K562 (cell line): ENCODE measurements around the gene B2M. TPM values are rescaled to one million over a fixed set of nuclear protein-coding genes. Genes with fewer than 3 reads are reported as not detected.

ENCODE experiments used
- ATF1 ChIP-seq, 2 experiments: fragments of 450-650 bp in 1 of 2; IDR thresholded peaks; 2 replicates each; pipeline ENCODE4 v1.6.1; 2016; ENCODE audit warnings: missing compliant biosample characterization in 1 of 2, missing genetic modification characterization in 1 of 2
- ATF7 ChIP-seq: fragments of 450-650 bp; IDR thresholded peaks from 2 replicates; pipeline ENCODE4 v1.7.1; 2014; ENCODE audit warnings: mild to moderate bottlenecking, moderate library complexity
- FOXA3 ChIP-seq, 2 experiments: fragments of 450-650 bp in 1 of 2; sonication (generic) in 1 of 2; formaldehyde crosslinking; IDR thresholded peaks in 1 of 2; conservative IDR thresholded peaks in 1 of 2; 2 replicates each; pipeline versions ENCODE4 v1.4.0 to v1.8.0; 2020 to 2022; ENCODE audit warnings: mild to moderate bottlenecking in 2 of 2, missing genetic modification reagents in 1 of 2
- GATA2 ChIP-seq: sonication (generic); formaldehyde crosslinking; IDR thresholded peaks from 2 replicates; pipeline ENCODE4 v1.4.0; 2020; ENCODE audit warnings: mild to moderate bottlenecking, missing genetic modification reagents
- KAT7 ChIP-seq: sonication (generic); formaldehyde crosslinking; IDR thresholded peaks from 2 replicates; pipeline ENCODE4 v1.8.0; 2022; ENCODE audit warnings: missing genetic modification reagents, mild to moderate bottlenecking, borderline replicate concordance
- KDM1A ChIP-seq, 2 experiments: fragments of 450-650 bp; IDR thresholded peaks; 2 replicates each; pipeline ENCODE4 v1.6.1; 2016; ENCODE audit warnings: mild to moderate bottlenecking in 2 of 2
- PHF8 ChIP-seq: fragments of 200-600 bp; sonication (generic); IDR thresholded peaks from 2 replicates; pipeline ENCODE4 v1.6.1; 2012; ENCODE audit warnings: mixed run types, mild to moderate bottlenecking, inconsistent platforms, low read length, moderate library complexity, borderline replicate concordance
- POLR2B ChIP-seq: fragments of 450-650 bp; IDR thresholded peaks from 2 replicates; pipeline ENCODE4 v1.6.1; 2018; ENCODE audit warnings: low read depth; ENCODE audit not compliant: partially characterized antibody
- RBBP5 ChIP-seq: fragments of 200-600 bp; sonication (generic); IDR thresholded peaks from 2 replicates; pipeline ENCODE4 v1.6.1; 2012; ENCODE audit warnings: borderline replicate concordance, mild to moderate bottlenecking, low read length, control low read depth, inconsistent platforms; ENCODE audit not compliant: insufficient read depth, poor library complexity, severe bottlenecking
- RBM34 ChIP-seq: fragments of 200-400 bp; formaldehyde crosslinking; IDR thresholded peaks from 2 replicates; pipeline ENCODE4 v1.6.1; 2018; ENCODE audit warnings: low read length, borderline replicate concordance; ENCODE audit not compliant: insufficient read depth
- RFX1 ChIP-seq: fragments of 450-650 bp; IDR thresholded peaks from 2 replicates; pipeline ENCODE4 v1.6.1; 2016; ENCODE audit warnings: mild to moderate bottlenecking, moderate library complexity
- SLC30A9 ChIP-seq: fragments of 250-450 bp; sonication (Bioruptor Pico); IDR thresholded peaks from 2 replicates; pipeline ENCODE4 v1.8.0; 2022; ENCODE audit warnings: mild to moderate bottlenecking, moderate library complexity
- SNRNP70 ChIP-seq: fragments of 200-400 bp; formaldehyde crosslinking; optimal IDR thresholded peaks from 2 replicates; pipeline ENCODE3; 2017; ENCODE audit warnings: low read depth, low read length
- YBX1 ChIP-seq: fragments of 450-650 bp; IDR thresholded peaks from 2 replicates; pipeline ENCODE4 v1.7.1; 2016; ENCODE audit warnings: mild to moderate bottlenecking
- polyA plus RNA-seq, 8 experiments: library from polyadenylated mRNA; depleted of rRNA in 4 of 8; stranded (reverse) in 5 of 8; unstranded in 3 of 8; fragments of >200 nt; fragmentation: Nextera tagmentation in 2 of 8; fragmentation: Illumina TruSeq in 1 of 8; extraction: Ambion mirVana in 2 of 8; extraction: Trizol in 1 of 8; gene quantifications; 2 replicates each; pipeline versions ENCODE4 v1.2.1 to v1.2.3, GENCODE V29; 2011 to 2014; ENCODE audit warnings: inconsistent platforms in 1 of 8, missing spikeins in 1 of 8
- total RNA-seq, 7 experiments: library from RNA; depleted of rRNA in 6 of 7; stranded (reverse); fragments of >200 nt in 6 of 7; fragmentation: Illumina TruSeq in 2 of 7; extraction: Trizol in 2 of 7; gene quantifications; 2 replicates each; pipeline versions ENCODE4 v1.2.1 to v1.2.3, GENCODE V29; 2011 to 2021; ENCODE audit warnings: low replicate concordance in 1 of 7
- TF ChIP-seq, protein P1 (sequence below), 2 experiments: fragments of 450-650 bp in 1 of 2; sonication (generic) in 1 of 2; formaldehyde crosslinking in 1 of 2; IDR thresholded peaks in 1 of 2; conservative IDR thresholded peaks in 1 of 2; 2 replicates each; pipeline versions ENCODE4 v1.6.1 to v1.8.1; 2016 to 2023; ENCODE audit warnings: mild to moderate bottlenecking in 2 of 2, moderate library complexity in 2 of 2, inconsistent platforms in 1 of 2, missing genetic modification reagents in 1 of 2
- TF ChIP-seq, protein P2 (sequence below): fragments of 450-650 bp; IDR thresholded peaks from 2 replicates; pipeline ENCODE4 v1.6.1; 2016; ENCODE audit warnings: low read depth, mild to moderate bottlenecking, moderate library complexity
- TF ChIP-seq, protein P3 (sequence below): fragments of 150-350 bp; IDR thresholded peaks from 2 replicates; pipeline ENCODE4 v1.6.1; 2014; ENCODE audit warnings: low read depth, mild to moderate bottlenecking, low read length, borderline replicate concordance

The B2M gene
- total and polyA plus RNA-seq, 9 of the 15 experiments (the other 6 are each of a cell fraction or from before 2014, with no cell fraction given) = 460 to 3,138 (median 1,032) TPM

DNA sequence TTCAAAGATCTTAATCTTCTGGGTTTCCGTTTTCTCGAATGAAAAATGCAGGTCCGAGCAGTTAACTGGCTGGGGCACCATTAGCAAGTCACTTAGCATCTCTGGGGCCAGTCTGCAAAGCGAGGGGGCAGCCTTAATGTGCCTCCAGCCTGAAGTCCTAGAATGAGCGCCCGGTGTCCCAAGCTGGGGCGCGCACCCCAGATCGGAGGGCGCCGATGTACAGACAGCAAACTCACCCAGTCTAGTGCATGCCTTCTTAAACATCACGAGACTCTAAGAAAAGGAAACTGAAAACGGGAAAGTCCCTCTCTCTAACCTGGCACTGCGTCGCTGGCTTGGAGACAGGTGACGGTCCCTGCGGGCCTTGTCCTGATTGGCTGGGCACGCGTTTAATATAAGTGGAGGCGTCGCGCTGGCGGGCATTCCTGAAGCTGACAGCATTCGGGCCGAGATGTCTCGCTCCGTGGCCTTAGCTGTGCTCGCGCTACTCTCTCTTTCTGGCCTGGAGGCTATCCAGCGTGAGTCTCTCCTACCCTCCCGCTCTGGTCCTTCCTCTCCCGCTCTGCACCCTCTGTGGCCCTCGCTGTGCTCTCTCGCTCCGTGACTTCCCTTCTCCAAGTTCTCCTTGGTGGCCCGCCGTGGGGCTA, at the start of gene B2M, which contains the start of gene PATL2 (continued):
- no peak for TF ChIP-seq RBM34
- TF ChIP-seq GATA2 = no peak
- no peak; the same call in 1 of the 2 replicates for TF ChIP-seq KAT7 (CRISPR knock-in tag)
- TF ChIP-seq KDM1A (IDR thresholded peaks at IDR 0.05) = no peak
- 0 out of 4 replicates have a peak, but pooled peaks of 1 of the 2 experiments have one; percentile 35 for TF ChIP-seq FOXA3 (CRISPR knock-in tag; conservative IDR thresholded peaks at IDR 0.05 in 1 of 2, IDR thresholded peaks at IDR 0.05 in 1 of 2)
- TF ChIP-seq SNRNP70 = no peak
- TF ChIP-seq, protein P1, sequence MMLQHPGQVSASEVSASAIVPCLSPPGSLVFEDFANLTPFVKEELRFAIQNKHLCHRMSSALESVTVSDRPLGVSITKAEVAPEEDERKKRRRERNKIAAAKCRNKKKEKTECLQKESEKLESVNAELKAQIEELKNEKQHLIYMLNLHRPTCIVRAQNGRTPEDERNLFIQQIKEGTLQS (IDR thresholded peaks at IDR 0.05) = 0 out of 2 replicates have a peak, but pooled peaks have one; percentile 10
- TF ChIP-seq, protein P1 (CRISPR knock-in tag; conservative IDR thresholded peaks at IDR 0.05) = no peak
- peak; percentile 60 for TF ChIP-seq RBBP5
- peak; percentile 87; the same call in 1 of the 2 replicates for TF ChIP-seq PHF8
- TF ChIP-seq SLC30A9 = no peak
- TF ChIP-seq POLR2B = peak; percentile 99
- TF ChIP-seq RFX1 = no peak
- TF ChIP-seq, protein P2, sequence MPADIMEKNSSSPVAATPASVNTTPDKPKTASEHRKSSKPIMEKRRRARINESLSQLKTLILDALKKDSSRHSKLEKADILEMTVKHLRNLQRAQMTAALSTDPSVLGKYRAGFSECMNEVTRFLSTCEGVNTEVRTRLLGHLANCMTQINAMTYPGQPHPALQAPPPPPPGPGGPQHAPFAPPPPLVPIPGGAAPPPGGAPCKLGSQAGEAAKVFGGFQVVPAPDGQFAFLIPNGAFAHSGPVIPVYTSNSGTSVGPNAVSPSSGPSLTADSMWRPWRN = peak; percentile 83
- no peak for TF ChIP-seq YBX1
- TF ChIP-seq ATF7 = peak; percentile 44
- TF ChIP-seq ATF1 (CRISPR knock-in tag; IDR thresholded peaks at IDR 0.05) = peak; percentile 76
- peak; percentile 98 for TF ChIP-seq ATF1 (tag; IDR thresholded peaks at IDR 0.05)
- TF ChIP-seq, protein P3, sequence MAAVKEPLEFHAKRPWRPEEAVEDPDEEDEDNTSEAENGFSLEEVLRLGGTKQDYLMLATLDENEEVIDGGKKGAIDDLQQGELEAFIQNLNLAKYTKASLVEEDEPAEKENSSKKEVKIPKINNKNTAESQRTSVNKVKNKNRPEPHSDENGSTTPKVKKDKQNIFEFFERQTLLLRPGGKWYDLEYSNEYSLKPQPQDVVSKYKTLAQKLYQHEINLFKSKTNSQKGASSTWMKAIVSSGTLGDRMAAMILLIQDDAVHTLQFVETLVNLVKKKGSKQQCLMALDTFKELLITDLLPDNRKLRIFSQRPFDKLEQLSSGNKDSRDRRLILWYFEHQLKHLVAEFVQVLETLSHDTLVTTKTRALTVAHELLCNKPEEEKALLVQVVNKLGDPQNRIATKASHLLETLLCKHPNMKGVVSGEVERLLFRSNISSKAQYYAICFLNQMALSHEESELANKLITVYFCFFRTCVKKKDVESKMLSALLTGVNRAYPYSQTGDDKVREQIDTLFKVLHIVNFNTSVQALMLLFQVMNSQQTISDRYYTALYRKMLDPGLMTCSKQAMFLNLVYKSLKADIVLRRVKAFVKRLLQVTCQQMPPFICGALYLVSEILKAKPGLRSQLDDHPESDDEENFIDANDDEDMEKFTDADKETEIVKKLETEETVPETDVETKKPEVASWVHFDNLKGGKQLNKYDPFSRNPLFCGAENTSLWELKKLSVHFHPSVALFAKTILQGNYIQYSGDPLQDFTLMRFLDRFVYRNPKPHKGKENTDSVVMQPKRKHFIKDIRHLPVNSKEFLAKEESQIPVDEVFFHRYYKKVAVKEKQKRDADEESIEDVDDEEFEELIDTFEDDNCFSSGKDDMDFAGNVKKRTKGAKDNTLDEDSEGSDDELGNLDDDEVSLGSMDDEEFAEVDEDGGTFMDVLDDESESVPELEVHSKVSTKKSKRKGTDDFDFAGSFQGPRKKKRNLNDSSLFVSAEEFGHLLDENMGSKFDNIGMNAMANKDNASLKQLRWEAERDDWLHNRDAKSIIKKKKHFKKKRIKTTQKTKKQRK = no peak
